Vagina (tissue), 2 donors: ENCODE data around the gene ATRIP. TPM values are rescaled to one million over a fixed set of nuclear protein-coding genes. Genes with fewer than 3 reads are reported as not detected.
"Not testable (repeated sequence)": the region's sequence is repeated elsewhere in the genome, so short reads cannot be mapped to it uniquely, and the experiment has no call there.

Experiments
- DNase-seq, 2 donors: peaks; one replicate each; pipeline ENCODE4 v3.0.0-alpha.2; 2017; ENCODE audit errors: extremely low spot score in 2 of 2
- H3K27ac ChIP-seq: fragments of 200-600 bp; sonication (generic); one replicate; pipeline ENCODE4 v1.5.1; 2019
- H3K27me3 ChIP-seq: fragments of 200-600 bp; sonication (generic); one replicate; pipeline ENCODE4 v1.5.1; 2019
- H3K36me3 ChIP-seq, 2 donors: fragments of 200-600 bp; sonication (generic); one replicate each; pipeline ENCODE4 v1.5.1; 2017 to 2019
- H3K4me1 ChIP-seq: fragments of 200-600 bp; sonication (generic); one replicate; pipeline ENCODE4 v1.5.1; 2019
- H3K4me3 ChIP-seq, 2 donors: fragments of 200-600 bp; sonication (generic); 1 replicate in 1 of 2; 2 replicates in 1 of 2; pipeline ENCODE4 v1.5.1; 2016 to 2019
- H3K9me3 ChIP-seq: fragments of 200-600 bp; sonication (generic); one replicate; pipeline ENCODE4 v1.5.1; 2019
- CTCF ChIP-seq, 3 experiments: fragments of 450-650 bp in 2 of 3; fragments of 200-600 bp in 1 of 3; sonication (generic) in 1 of 3; IDR thresholded peaks; one replicate each; pipeline ENCODE4 v1.5.1; 2017 to 2019; ENCODE audit warnings: antibody characterized with exemption in 3 of 3, mild to moderate bottlenecking in 2 of 3, moderate library complexity in 2 of 3
- POLR2A ChIP-seq, 2 donors: fragments of 450-650 bp; IDR thresholded peaks; one replicate each; pipeline ENCODE4 v1.6.1; 2017; ENCODE audit warnings: antibody characterized with exemption in 2 of 2, mild to moderate bottlenecking in 2 of 2, moderate library complexity in 2 of 2
- POLR2AphosphoS5 ChIP-seq, 2 donors: sonication (generic); formaldehyde crosslinking; IDR thresholded peaks; one replicate each; pipeline ENCODE4 v1.9.0; 2017; ENCODE audit warnings: antibody characterized with exemption in 2 of 2, mild to moderate bottlenecking in 2 of 2, low read depth in 1 of 2; ENCODE audit not compliant: insufficient read depth in 1 of 2
- intact Hi-C: fragments of 100-400 bp; cut with DNase I; formaldehyde crosslinking; loops from one replicate; pipeline ENCODE4 v1.15.1; 2023
- total RNA-seq: library from RNA; depleted of rRNA; stranded (reverse); fragments of >200 nt; gene quantifications from one replicate; pipeline ENCODE4 v1.2.3, GENCODE V29; 2016

The ATRIP gene
- total RNA-seq, 1 donor from 2014 or later = 13.8 TPM

DNA sequence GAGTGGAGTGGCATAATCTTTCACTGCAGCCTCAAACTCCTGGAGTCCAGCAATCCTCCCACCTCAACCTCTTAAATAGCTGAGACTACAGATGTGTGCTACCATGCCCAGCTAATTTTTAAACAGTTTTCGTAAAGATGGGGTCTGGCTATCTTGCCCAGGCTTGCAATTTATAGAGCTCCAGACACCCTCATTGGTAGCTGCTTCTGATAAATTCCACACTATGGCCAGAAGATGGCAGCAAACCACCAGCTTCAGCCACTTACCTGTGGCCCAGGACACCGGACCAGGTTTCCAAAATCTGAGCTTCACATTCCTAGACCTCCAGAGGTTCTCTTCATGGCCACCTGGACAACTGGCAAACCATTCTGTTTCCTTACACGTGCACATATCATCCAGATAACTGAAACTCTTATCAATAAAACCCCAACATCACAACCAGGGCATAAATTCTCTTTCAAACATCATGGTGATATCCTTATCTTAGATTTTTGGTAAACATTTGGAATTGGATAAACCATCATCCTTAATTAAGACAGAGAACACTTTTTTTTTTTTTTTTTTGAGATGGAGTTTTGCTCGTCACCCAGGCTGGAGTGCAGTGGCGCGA is 45.6 kb upstream of the ATRIP start:
- peaks cover 12% of the 10 kb centered on the region for H3K4me1 ChIP-seq
- H3K9me3 ChIP-seq = no peaks in the 10 kb centered on the region
- H3K27ac ChIP-seq = peak overlapping the region; percentile 82
- no peaks in the 10 kb centered on the region for H3K27me3 ChIP-seq
- no peak overlapping the region for H3K4me3 ChIP-seq
- intact Hi-C loops = loop anchor here (5.0 kb wide), 1 partner anchor 36 kb away; no protein-coding TSS in a partner anchor
- TF ChIP-seq POLR2A (IDR thresholded peaks at IDR 0.05) (no peak), POLR2AphosphoS5 (IDR thresholded peaks at IDR 0.05; ENCODE audit: insufficient read depth in 1 of 2, low read depth in 1 of 2) (no peak), CTCF (IDR thresholded peaks at IDR 0.05) (peak; percentile 77 to 95 (median 83))
- H3K36me3 ChIP-seq = peaks cover 0 to 21% of the 10 kb centered on the region in 2 donors
- no peak for DNase-seq

- intact Hi-C loops = loop anchor here (5.0 kb wide), 1 partner anchor 36 kb away; no protein-coding TSS in a partner anchor
- H3K9me3 ChIP-seq, DNase-seq, H3K27me3 ChIP-seq, H3K4me3 ChIP-seq: not testable (repeated sequence)
- peaks cover 0 to 26% of the 10 kb centered on the region in 2 donors for H3K36me3 ChIP-seq
- H3K27ac ChIP-seq = peak overlapping the region; percentile 82
- H3K4me1 ChIP-seq = peaks cover 12% of the 10 kb centered on the region
These were observed 45.1 kb upstream of the ATRIP start for GRCh38 chr3:48401434-48401901.

GRCh38 chr3:48402281-48402732 is 44.2 kb upstream of the ATRIP start:
- Histone ChIP-seq H3K27me3 (no peaks in the 10 kb centered on the region), H3K4me1 (peaks cover 12% of the 10 kb centered on the region), H3K36me3 (peaks cover 0 to 35% of the 10 kb centered on the region in 2 donors), H3K27ac (peak overlapping the region; percentile 82), H3K9me3 (no peaks in the 10 kb centered on the region), H3K4me3 (no peak overlapping the region)
- intact Hi-C loops = loop anchor here (5.0 kb wide), 1 partner anchor 35 kb away; no protein-coding TSS in a partner anchor
- peak; percentile 89 to 90 for TF ChIP-seq POLR2AphosphoS5 (IDR thresholded peaks at IDR 0.05; ENCODE audit: insufficient read depth in 1 of 2, low read depth in 1 of 2)
- TF ChIP-seq CTCF (IDR thresholded peaks at IDR 0.05) = no peak
- DNase-seq = peak in 1 of 2 donors; percentile 98

DNA sequence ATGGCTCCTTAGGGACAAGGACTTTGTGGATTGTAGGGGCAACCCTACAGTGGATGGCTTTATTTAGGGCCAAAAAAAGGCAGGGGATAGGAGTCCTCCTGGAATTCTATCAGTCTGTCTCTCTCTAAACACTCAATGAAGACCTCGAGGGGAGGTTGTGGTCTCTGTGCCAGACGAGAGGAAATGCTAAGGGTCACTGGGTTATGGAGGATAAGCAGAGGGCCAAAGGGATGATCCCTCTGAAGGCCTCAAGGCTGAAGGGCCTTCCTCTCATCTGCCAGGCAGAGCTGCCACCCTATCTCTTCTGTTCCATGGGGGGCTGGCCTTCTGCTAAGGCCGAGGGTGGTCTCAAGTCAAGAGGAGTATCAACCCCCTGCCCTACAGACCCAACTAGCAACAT is 43.6 kb upstream of the ATRIP start:
- intact Hi-C loops = loop anchor here (5.0 kb wide), 1 partner anchor 34 kb away; no protein-coding TSS in a partner anchor
- no peak overlapping the region for H3K4me3 ChIP-seq
- H3K36me3 ChIP-seq = peaks cover 0 to 40% of the 10 kb centered on the region in 2 donors
- H3K4me1 ChIP-seq = peaks cover 12% of the 10 kb centered on the region
- peak overlapping the region; percentile 82 for H3K27ac ChIP-seq
- H3K9me3 ChIP-seq = no peaks in the 10 kb centered on the region
- H3K27me3 ChIP-seq = no peaks in the 10 kb centered on the region
- TF ChIP-seq CTCF (IDR thresholded peaks at IDR 0.05) = no peak
- DNase-seq = no peak

DNA sequence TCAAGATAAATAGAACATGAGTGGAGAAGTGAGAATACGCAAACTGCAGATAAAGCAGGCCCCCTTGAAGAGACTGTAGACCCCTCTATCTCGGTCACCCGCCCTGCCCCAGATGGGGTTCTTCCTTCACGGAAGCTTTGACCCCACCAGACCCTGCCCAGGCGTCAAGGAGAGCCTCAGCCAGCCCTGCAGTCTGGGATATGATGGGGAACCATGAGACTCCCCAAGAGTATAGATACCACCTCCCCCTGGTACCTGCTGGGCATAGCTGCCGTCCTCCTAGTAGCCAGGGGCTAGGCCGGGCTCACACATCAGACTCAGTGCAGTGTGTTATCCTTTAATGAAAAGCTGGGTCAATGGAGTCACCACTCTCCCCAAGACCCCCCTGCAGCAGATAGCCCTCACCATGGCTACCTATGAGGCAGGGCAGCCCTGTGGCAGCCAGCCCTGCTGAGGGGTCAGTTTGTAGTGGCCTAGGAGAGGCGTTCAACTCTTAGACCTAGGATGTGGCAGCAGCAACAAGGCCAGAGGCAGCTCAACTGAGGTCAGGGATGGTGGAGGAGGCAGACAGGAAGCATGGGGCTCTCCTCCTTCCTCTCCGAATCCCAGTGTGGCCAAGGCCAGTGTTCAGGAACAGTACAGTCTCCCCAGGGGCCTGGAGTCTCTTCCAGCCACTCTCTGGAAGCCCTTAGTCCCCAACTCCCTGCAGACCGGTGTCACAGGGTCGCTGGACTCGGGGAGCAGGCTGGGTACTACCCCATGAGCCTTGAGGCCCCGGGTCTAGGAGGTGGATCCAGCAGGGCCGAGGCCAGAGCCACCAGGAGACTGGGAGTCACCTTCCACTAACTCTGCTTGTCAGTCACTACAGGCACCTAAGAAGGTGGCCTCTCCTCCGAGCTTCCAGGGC is 42.8 kb upstream of the ATRIP start:
- DNase-seq = peak in 1 of 2 donors; percentile 87
- intact Hi-C loops = loop anchor here (5.0 kb wide), 1 partner anchor 34 kb away; no protein-coding TSS in a partner anchor
- Histone ChIP-seq H3K27me3 (no peaks in the 10 kb centered on the region), H3K9me3 (no peaks in the 10 kb centered on the region), H3K27ac (peak overlapping the region; percentile 82), H3K4me3 (no peak overlapping the region), H3K36me3 (peaks cover 0 to 42% of the 10 kb centered on the region in 2 donors), H3K4me1 (peaks cover 12% of the 10 kb centered on the region)
- TF ChIP-seq CTCF (IDR thresholded peaks at IDR 0.05) (no peak), POLR2AphosphoS5 (IDR thresholded peaks at IDR 0.05; ENCODE audit: insufficient read depth in 1 of 2, low read depth in 1 of 2) (no peak), POLR2A (IDR thresholded peaks at IDR 0.05) (no peak)
